ENCODE measurements around the gene TMEM132C.

DNA sequence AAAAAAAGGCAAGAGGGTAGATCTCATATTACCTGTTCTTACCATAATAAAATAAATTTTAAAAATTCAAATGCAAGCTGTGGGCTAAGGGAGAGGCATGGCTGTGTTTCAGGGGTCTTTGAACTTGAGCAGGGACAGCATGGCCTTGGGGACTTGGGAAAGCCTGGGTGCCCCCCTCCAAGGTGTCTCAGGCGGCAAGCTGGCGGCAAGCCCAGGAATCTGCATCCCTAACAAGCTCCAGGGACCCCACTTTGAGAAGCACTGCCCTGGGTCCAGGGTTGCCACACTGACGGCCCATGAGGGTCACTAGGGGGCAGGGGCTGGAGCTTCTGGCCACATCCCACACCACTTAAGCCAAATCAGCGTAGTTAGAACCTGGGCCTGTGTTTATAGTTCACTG, 363.0 kb downstream of the TMEM132C start:
- TF ChIP-seq EZH2phosphoT487 (IDR thresholded peaks at IDR 0.05; ENCODE audit: borderline replicate concordance, low read depth, low read length), result no peak
- TF ChIP-seq, protein P1, sequence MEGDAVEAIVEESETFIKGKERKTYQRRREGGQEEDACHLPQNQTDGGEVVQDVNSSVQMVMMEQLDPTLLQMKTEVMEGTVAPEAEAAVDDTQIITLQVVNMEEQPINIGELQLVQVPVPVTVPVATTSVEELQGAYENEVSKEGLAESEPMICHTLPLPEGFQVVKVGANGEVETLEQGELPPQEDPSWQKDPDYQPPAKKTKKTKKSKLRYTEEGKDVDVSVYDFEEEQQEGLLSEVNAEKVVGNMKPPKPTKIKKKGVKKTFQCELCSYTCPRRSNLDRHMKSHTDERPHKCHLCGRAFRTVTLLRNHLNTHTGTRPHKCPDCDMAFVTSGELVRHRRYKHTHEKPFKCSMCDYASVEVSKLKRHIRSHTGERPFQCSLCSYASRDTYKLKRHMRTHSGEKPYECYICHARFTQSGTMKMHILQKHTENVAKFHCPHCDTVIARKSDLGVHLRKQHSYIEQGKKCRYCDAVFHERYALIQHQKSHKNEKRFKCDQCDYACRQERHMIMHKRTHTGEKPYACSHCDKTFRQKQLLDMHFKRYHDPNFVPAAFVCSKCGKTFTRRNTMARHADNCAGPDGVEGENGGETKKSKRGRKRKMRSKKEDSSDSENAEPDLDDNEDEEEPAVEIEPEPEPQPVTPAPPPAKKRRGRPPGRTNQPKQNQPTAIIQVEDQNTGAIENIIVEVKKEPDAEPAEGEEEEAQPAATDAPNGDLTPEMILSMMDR (conservative IDR thresholded peaks at IDR 0.05; ENCODE audit: low read length), result no peak

Data from OCI-LY7 (cell line).